Neural progenitor cell (in vitro differentiated cells): ENCODE results near the gene GVQW3. TPM values are rescaled to one million over a fixed set of nuclear protein-coding genes. Genes with fewer than 3 reads are reported as not detected.

Source experiments
- DNase-seq: peaks from one replicate; pipeline ENCODE4 v3.0.0-alpha.2; 2016; ENCODE audit warnings: low spot score
- H2AFZ ChIP-seq: fragments of 200-600 bp; sonication (generic); replicated peaks from 2 replicates; pipeline ENCODE4 v1.6.1; 2016; ENCODE audit warnings: antibody characterized with exemption
- H3F3A ChIP-seq: fragments of 200-600 bp; sonication (generic); 2 replicates; pipeline ENCODE4 v1.6.1; 2016; ENCODE audit warnings: antibody characterized with exemption, low read depth
- H3K27ac ChIP-seq: fragments of 200-600 bp; sonication (generic); 2 replicates; pipeline ENCODE4 v1.5.1; 2016; ENCODE audit warnings: mild to moderate bottlenecking
- H3K27me3 ChIP-seq: fragments of 200-600 bp; sonication (generic); 2 replicates; pipeline ENCODE4 v1.6.1; 2016; ENCODE audit warnings: mild to moderate bottlenecking, moderate library complexity
- H3K36me3 ChIP-seq: fragments of 200-600 bp; sonication (generic); 2 replicates; pipeline ENCODE4 v1.5.1; 2016
- H3K4me1 ChIP-seq: fragments of 200-600 bp; sonication (generic); 2 replicates; pipeline ENCODE4 v1.6.1; 2016; ENCODE audit warnings: mixed run types
- H3K4me2 ChIP-seq: fragments of 200-600 bp; sonication (generic); 2 replicates; pipeline ENCODE4 v1.6.1; 2016
- H3K4me3 ChIP-seq: fragments of 200-600 bp; sonication (generic); 2 replicates; pipeline ENCODE4 v1.5.1; 2016
- H3K79me2 ChIP-seq: fragments of 200-600 bp; sonication (generic); 2 replicates; pipeline ENCODE4 v1.6.1; 2016; ENCODE audit warnings: low read depth
- H3K9ac ChIP-seq: fragments of 200-600 bp; sonication (generic); 2 replicates; pipeline ENCODE4 v1.6.1; 2016
- H3K9me3 ChIP-seq: fragments of 200-600 bp; sonication (generic); 2 replicates; pipeline ENCODE4 v1.5.1; 2016; ENCODE audit warnings: low read depth
- H4K20me1 ChIP-seq: fragments of 200-600 bp; sonication (generic); 2 replicates; pipeline ENCODE4 v1.6.1; 2016; ENCODE audit warnings: low read depth
- H3K27ac Mint-ChIP-seq: 3 replicates; pipeline ENCODE4 v1.8.0; 2021; ENCODE audit warnings: mixed read lengths
- H3K27me3 Mint-ChIP-seq: 2 replicates; pipeline ENCODE4 v1.8.0; 2022; ENCODE audit warnings: low read depth, mild to moderate bottlenecking, inconsistent platforms, moderate library complexity, mixed read lengths; ENCODE audit not compliant: insufficient read depth
- H3K36me3 Mint-ChIP-seq: 3 replicates; pipeline ENCODE4 v1.8.0; 2021; ENCODE audit warnings: mixed read lengths
- H3K4me1 Mint-ChIP-seq: 3 replicates; pipeline ENCODE4 v1.8.0; 2021; ENCODE audit warnings: mixed read lengths
- H3K4me3 Mint-ChIP-seq: 3 replicates; pipeline ENCODE4 v1.8.0; 2021; ENCODE audit warnings: mild to moderate bottlenecking, moderate library complexity, mixed read lengths
- H3K9me3 Mint-ChIP-seq: 3 replicates; pipeline ENCODE4 v1.8.0; 2020; ENCODE audit warnings: mixed read lengths
- CTCF ChIP-seq: fragments of 200-600 bp; sonication (generic); IDR thresholded peaks from 2 replicates; pipeline ENCODE4 v1.5.1; 2017; ENCODE audit warnings: antibody characterized with exemption, mild to moderate bottlenecking
- EZH2 ChIP-seq: fragments of 200-600 bp; sonication (generic); IDR thresholded peaks from 2 replicates; pipeline ENCODE4 v1.6.1; 2017; ENCODE audit warnings: antibody characterized with exemption, mild to moderate bottlenecking, moderate library complexity
- EZH2phosphoT487 ChIP-seq: fragments of 200-600 bp; sonication (generic); IDR thresholded peaks from 2 replicates; pipeline ENCODE4 v1.6.1; 2017; ENCODE audit warnings: antibody characterized with exemption
- total RNA-seq: library from RNA; depleted of rRNA; stranded (reverse); fragments of >200 nt; gene quantifications from 2 replicates; pipeline ENCODE4 v1.2.3, GENCODE V29; 2015; ENCODE audit warnings: low replicate concordance

GVQW3 gene
- total RNA-seq, 1 donor from 2014 or later, result 15.2 TPM

- Mint-ChIP-seq H3K36me3 (peaks cover 14% of the 10 kb centered on the region), H3K4me3 (no peak overlapping the region), H3K9me3 (no peaks in the 10 kb centered on the region), H3K27me3 (no peaks in the 10 kb centered on the region), H3K4me1 (peaks cover 4% of the 10 kb centered on the region), H3K27ac (no peak overlapping the region)
- Histone ChIP-seq H3K79me2 (peaks cover 43% of the 10 kb centered on the region), H4K20me1 (peaks cover 11% of the 10 kb centered on the region), H3K36me3 (no peaks in the 10 kb centered on the region), H3K4me1 (no peaks in the 10 kb centered on the region), H3K9me3 (no peaks in the 10 kb centered on the region), H3F3A (no peaks in the 10 kb centered on the region), H2AFZ (no peak overlapping the region), H3K4me2 (no peak overlapping the region), H3K4me3 (no peak overlapping the region), H3K9ac (no peak overlapping the region), H3K27ac (no peak overlapping the region), H3K27me3 (no peaks in the 10 kb centered on the region)
- no peak for TF ChIP-seq CTCF
- TF ChIP-seq EZH2, result no peak
- no peak for TF ChIP-seq EZH2phosphoT487
- DNase-seq, result no peak
These were observed 18.4 kb upstream of the GVQW3 start for GRCh38 chr11:76362716-76363115.

- H3K36me3 Mint-ChIP-seq, result peaks cover 6% of the 10 kb centered on the region
- H3K27me3 Mint-ChIP-seq, result no peaks in the 10 kb centered on the region
- no peaks in the 10 kb centered on the region for H3K27me3 ChIP-seq
- no peaks in the 10 kb centered on the region for H3K9me3 Mint-ChIP-seq
- no peaks in the 10 kb centered on the region for H3K4me1 ChIP-seq
- H3K9me3 ChIP-seq, result no peaks in the 10 kb centered on the region
- no peaks in the 10 kb centered on the region for H3K36me3 ChIP-seq
- no peak for TF ChIP-seq CTCF
- TF ChIP-seq EZH2, result no peak
- no peak for TF ChIP-seq EZH2phosphoT487
- H3K27ac Mint-ChIP-seq, result no peak overlapping the region
- H4K20me1 ChIP-seq, result peaks cover 28% of the 10 kb centered on the region
- peaks cover 4% of the 10 kb centered on the region for H3K4me1 Mint-ChIP-seq
- peaks cover 68% of the 10 kb centered on the region for H3K79me2 ChIP-seq
- H3K4me2 ChIP-seq, result no peak overlapping the region
- DNase-seq, result no peak
- no peaks in the 10 kb centered on the region for H3F3A ChIP-seq
- no peak overlapping the region for H3K27ac ChIP-seq
- H3K4me3 Mint-ChIP-seq, result no peak overlapping the region
- H3K9ac ChIP-seq, result no peak overlapping the region
- no peak overlapping the region for H2AFZ ChIP-seq
- no peak overlapping the region for H3K4me3 ChIP-seq
These were observed 16.0 kb upstream of the GVQW3 start for GRCh38 chr11:76365038-76365679.

GRCh38 chr11:76368490-76368889 lies 12.6 kb upstream of the GVQW3 start:
- no peak for DNase-seq
- Histone ChIP-seq H3K4me1 (no peaks in the 10 kb centered on the region), H3F3A (no peaks in the 10 kb centered on the region), H3K9ac (no peak overlapping the region), H3K4me2 (no peak overlapping the region), H3K9me3 (no peaks in the 10 kb centered on the region), H3K79me2 (peaks cover 97% of the 10 kb centered on the region), H3K27me3 (no peaks in the 10 kb centered on the region), H2AFZ (no peak overlapping the region), H4K20me1 (peaks cover 28% of the 10 kb centered on the region), H3K27ac (no peak overlapping the region), H3K36me3 (no peaks in the 10 kb centered on the region), H3K4me3 (no peak overlapping the region)
- TF ChIP-seq CTCF (no peak), EZH2 (no peak), EZH2phosphoT487 (no peak)
- Mint-ChIP-seq H3K27me3 (no peaks in the 10 kb centered on the region), H3K9me3 (no peaks in the 10 kb centered on the region), H3K4me3 (no peak overlapping the region), H3K36me3 (peaks cover 3% of the 10 kb centered on the region), H3K27ac (no peak overlapping the region), H3K4me1 (peaks cover 4% of the 10 kb centered on the region)
